ENCODE measurements around the gene HBS1L. TPM values are rescaled to one million over a fixed set of nuclear protein-coding genes. Genes with fewer than 3 reads are reported as not detected.
A peak's percentile ranks its signal among the peaks of the same experiment; 100 is the strongest.

HBS1L gene
- total and polyA plus RNA-seq, 9 of the 15 experiments (the other 6 are each of a cell fraction or from before 2014, with no cell fraction given): 101 to 199 (median 145) TPM

DNA sequence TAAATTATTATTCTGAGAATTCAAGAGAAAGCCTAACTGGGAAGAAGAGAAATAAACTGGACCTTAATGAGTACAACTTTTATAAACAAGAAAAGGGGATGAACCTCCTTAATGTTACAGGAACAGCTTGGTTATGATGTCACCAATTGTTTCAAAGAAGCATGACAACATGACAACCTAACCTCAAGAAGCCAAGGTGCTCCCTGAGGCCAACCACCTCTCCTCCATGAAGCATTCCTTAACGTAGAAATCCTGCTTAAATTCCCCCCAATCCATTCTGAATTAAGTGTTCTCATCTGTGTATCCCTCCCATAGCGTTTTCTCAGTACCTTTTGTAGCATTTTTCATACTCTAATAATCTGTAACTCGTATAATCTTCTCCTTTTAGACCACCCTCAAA is 1.7 kb downstream of the HBS1L start (continued):
- TF ChIP-seq HDAC1 (IDR thresholded peaks at IDR 0.05) (peak in 1 of 2 experiments; percentile 52; a peak in 1 of 4 replicates), NFIX (CRISPR knock-in tag; IDR thresholded peaks at IDR 0.05; ENCODE audit: low read depth) (no peak), ZNF121 (CRISPR knock-in tag; conservative IDR thresholded peaks at IDR 0.05) (no peak), ZNF436 (CRISPR knock-in tag; IDR thresholded peaks at IDR 0.05) (no peak), CREM (IDR thresholded peaks at IDR 0.05; ENCODE audit: low read depth) (peak; percentile 88), LARP7 (IDR thresholded peaks at IDR 0.05) (no peak), SIN3A (IDR thresholded peaks at IDR 0.05; ENCODE audit: borderline replicate concordance in 2 of 2, control insufficient read depth in 1 of 2, low read depth in 2 of 2, low read length in 2 of 2) (0 out of 4 replicates have a peak, but pooled peaks of 1 of the 2 experiments have one; percentile 26), ATF1 (CRISPR knock-in tag; IDR thresholded peaks at IDR 0.05) (no peak), ATF1 (tag; IDR thresholded peaks at IDR 0.05) (peak; percentile 80), ZNF263 (CRISPR knock-in tag; IDR thresholded peaks at IDR 0.05; ENCODE audit: borderline replicate concordance) (peak; percentile 92), MEIS2 (IDR thresholded peaks at IDR 0.05; ENCODE audit: partially characterized antibody) (peak; percentile 34), YY1 (IDR thresholded peaks at IDR 0.05; ENCODE audit: borderline replicate concordance in 1 of 3, control insufficient read depth in 1 of 3, extremely low read depth in 1 of 3, insufficient read depth in 3 of 3, insufficient read length in 1 of 3, insufficient replicate concordance in 2 of 3, low read depth in 1 of 3, low read length in 2 of 3) (peak in 1 of 3 experiments; percentile 35), RBFOX2 (IDR thresholded peaks at IDR 0.05; ENCODE audit: low read depth, low read length) (peak; percentile 33; the same call in 1 of the 2 replicates), ZNF77 (CRISPR knock-in tag; IDR thresholded peaks at IDR 0.05) (no peak), ATF7 (IDR thresholded peaks at IDR 0.05) (peak; percentile 89), CREB1 (IDR thresholded peaks at IDR 0.05) (peak; percentile 79), CREB1 (CRISPR knock-in tag; IDR thresholded peaks at IDR 0.05) (no peak), ZNF184 (CRISPR knock-in tag; IDR thresholded peaks at IDR 0.05) (no peak), ZNF589 (CRISPR knock-in tag; IDR thresholded peaks at IDR 0.05; ENCODE audit: low read depth) (peak; percentile 31; the same call in 1 of the 2 replicates), FOXA1 (IDR thresholded peaks at IDR 0.05; ENCODE audit: borderline replicate concordance) (no peak), SUPT5H (IDR thresholded peaks at IDR 0.05) (0 out of 2 replicates have a peak, but pooled peaks have one; percentile 41), ATF3 (IDR thresholded peaks at IDR 0.05) (peak; percentile 87), ATF3 (CRISPR knock-in tag; conservative IDR thresholded peaks at IDR 0.05) (no peak)
- TF ChIP-seq, protein P1, sequence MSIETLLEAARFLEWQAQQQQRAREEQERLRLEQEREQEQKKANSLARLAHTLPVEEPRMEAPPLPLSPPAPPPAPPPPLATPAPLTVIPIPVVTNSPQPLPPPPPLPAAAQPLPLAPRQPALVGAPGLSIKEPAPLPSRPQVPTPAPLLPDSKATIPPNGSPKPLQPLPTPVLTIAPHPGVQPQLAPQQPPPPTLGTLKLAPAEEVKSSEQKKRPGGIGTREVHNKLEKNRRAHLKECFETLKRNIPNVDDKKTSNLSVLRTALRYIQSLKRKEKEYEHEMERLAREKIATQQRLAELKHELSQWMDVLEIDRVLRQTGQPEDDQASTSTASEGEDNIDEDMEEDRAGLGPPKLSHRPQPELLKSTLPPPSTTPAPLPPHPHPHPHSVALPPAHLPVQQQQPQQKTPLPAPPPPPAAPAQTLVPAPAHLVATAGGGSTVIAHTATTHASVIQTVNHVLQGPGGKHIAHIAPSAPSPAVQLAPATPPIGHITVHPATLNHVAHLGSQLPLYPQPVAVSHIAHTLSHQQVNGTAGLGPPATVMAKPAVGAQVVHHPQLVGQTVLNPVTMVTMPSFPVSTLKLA (conservative IDR thresholded peaks at IDR 0.05): peak in 1 of 2 experiments; percentile 53; a peak in 1 of 4 replicates
- TF ChIP-seq, protein P2, sequence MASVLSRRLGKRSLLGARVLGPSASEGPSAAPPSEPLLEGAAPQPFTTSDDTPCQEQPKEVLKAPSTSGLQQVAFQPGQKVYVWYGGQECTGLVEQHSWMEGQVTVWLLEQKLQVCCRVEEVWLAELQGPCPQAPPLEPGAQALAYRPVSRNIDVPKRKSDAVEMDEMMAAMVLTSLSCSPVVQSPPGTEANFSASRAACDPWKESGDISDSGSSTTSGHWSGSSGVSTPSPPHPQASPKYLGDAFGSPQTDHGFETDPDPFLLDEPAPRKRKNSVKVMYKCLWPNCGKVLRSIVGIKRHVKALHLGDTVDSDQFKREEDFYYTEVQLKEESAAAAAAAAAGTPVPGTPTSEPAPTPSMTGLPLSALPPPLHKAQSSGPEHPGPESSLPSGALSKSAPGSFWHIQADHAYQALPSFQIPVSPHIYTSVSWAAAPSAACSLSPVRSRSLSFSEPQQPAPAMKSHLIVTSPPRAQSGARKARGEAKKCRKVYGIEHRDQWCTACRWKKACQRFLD (CRISPR knock-in tag; IDR thresholded peaks at IDR 0.05): no peak
